ENCODE measurements around the gene DLG1. TPM values are rescaled to one million over a fixed set of nuclear protein-coding genes. Genes with fewer than 3 reads are reported as not detected.

The DLG1 gene
- total RNA-seq, 6 donors from 2014 or later = 49.3 to 102 (median 63.2) TPM

GRCh38 chr3:197168606-197169005 lies 129.8 kb downstream of the DLG1 start:
- Histone ChIP-seq H3K4me1 (no peaks in the 10 kb centered on the region), H3K4me3 (no peak overlapping the region), H3K27ac (no peak overlapping the region), H3K9me3 (no peaks in the 10 kb centered on the region), H3K27me3 (no peaks in the 10 kb centered on the region), H3K36me3 (no peaks in the 10 kb centered on the region)
- peak in 1 of 2 donors; percentile 81 for ATAC-seq (ENCODE audit: low FRiP score in 2 of 2)
- WGBS, 2 donors = 76 to 88% methylated on average over 2 of the region's 2 CpGs
- no peak for DNase-seq
- no peak for TF ChIP-seq POLR2AphosphoS5 (IDR thresholded peaks at IDR 0.05)
- no peak for TF ChIP-seq CTCF (IDR thresholded peaks at IDR 0.05)
- TF ChIP-seq EP300 (IDR thresholded peaks at IDR 0.05) = no peak
- no peak for TF ChIP-seq POLR2A (IDR thresholded peaks at IDR 0.05)

- 84 to 95% methylated on average over 4 of the region's 4 CpGs for WGBS, 2 donors
- no peaks in the 10 kb centered on the region for H3K4me1 ChIP-seq
- no peak overlapping the region for H3K27ac ChIP-seq
- no peaks in the 10 kb centered on the region for H3K36me3 ChIP-seq
- DNase-seq = no peak
- no peak overlapping the region for H3K4me3 ChIP-seq
- H3K27me3 ChIP-seq = no peaks in the 10 kb centered on the region
- no peak for TF ChIP-seq POLR2AphosphoS5 (IDR thresholded peaks at IDR 0.05)
- TF ChIP-seq CTCF (IDR thresholded peaks at IDR 0.05) = no peak
- TF ChIP-seq EP300 (IDR thresholded peaks at IDR 0.05) = no peak
- no peak for TF ChIP-seq POLR2A (IDR thresholded peaks at IDR 0.05)
- H3K9me3 ChIP-seq = no peaks in the 10 kb centered on the region
- no peak for ATAC-seq (ENCODE audit: low FRiP score in 2 of 2)
These were observed 130.3 kb downstream of the DLG1 start for GRCh38 chr3:197168063-197168462.

DNA sequence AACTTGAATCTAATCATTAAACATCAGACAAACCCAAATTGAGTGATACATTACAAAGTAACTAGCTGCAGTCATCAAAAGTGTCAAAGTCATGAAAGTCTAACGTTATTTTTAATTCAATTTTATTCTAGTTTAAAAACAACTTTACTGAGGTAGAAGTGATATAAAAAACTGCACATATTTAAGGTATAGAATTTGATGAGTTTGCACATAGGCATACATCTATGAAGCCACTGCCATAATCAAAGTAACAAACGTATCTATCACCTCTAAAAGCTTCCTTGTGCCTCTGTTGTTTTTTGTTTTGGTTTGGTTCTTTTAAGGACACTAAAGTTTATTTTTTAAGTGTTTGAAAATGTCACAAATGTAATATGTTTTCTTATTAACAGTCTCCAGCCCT lies 130.9 kb downstream of the DLG1 start:
- TF ChIP-seq POLR2A (IDR thresholded peaks at IDR 0.05) (no peak), EP300 (IDR thresholded peaks at IDR 0.05) (no peak), POLR2AphosphoS5 (IDR thresholded peaks at IDR 0.05) (no peak), CTCF (IDR thresholded peaks at IDR 0.05) (no peak)
- no peak for DNase-seq
- Histone ChIP-seq H3K27me3 (no peaks in the 10 kb centered on the region), H3K4me1 (no peaks in the 10 kb centered on the region), H3K4me3 (no peak overlapping the region), H3K27ac (no peak overlapping the region), H3K36me3 (no peaks in the 10 kb centered on the region), H3K9me3 (no peaks in the 10 kb centered on the region)
- 85 to 88% methylated on average over 2 of the region's 2 CpGs for WGBS, 2 donors
- no peak for ATAC-seq (ENCODE audit: low FRiP score in 2 of 2)

DNA sequence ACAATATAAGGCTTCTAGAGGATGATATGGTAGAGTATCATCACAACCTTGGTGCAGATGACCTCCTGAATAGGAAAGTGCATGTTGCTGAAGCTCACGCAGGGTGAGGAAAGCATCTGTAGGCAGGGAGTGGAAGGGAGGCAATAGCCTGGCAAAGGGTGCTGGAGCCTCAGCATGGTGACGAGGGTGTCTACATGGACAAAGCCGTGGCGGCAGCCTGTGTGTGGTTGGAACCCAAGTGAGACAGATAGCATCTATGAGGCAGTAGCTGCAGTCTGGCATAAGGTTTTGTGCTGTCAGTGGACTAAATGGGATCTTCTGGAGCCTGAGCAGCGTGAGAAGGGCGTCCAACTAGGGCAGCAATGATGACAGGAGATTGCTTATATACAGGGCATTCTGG lies 132.5 kb downstream of the DLG1 start:
- TF ChIP-seq POLR2AphosphoS5 (IDR thresholded peaks at IDR 0.05) (no peak), EP300 (IDR thresholded peaks at IDR 0.05) (no peak), CTCF (IDR thresholded peaks at IDR 0.05) (no peak), POLR2A (IDR thresholded peaks at IDR 0.05) (no peak)
- DNase-seq (no peak), ATAC-seq (ENCODE audit: low FRiP score in 2 of 2) (no peak)
- WGBS, 2 donors = 94 to 99% methylated on average over 6 of the region's 6 CpGs
- no peaks in the 10 kb centered on the region for H3K27me3 ChIP-seq
- no peaks in the 10 kb centered on the region for H3K36me3 ChIP-seq
- no peak overlapping the region for H3K27ac ChIP-seq
- H3K4me1 ChIP-seq = no peaks in the 10 kb centered on the region
- H3K4me3 ChIP-seq = no peak overlapping the region
- no peaks in the 10 kb centered on the region for H3K9me3 ChIP-seq

- TF ChIP-seq EP300 (IDR thresholded peaks at IDR 0.05) = no peak
- TF ChIP-seq POLR2A (IDR thresholded peaks at IDR 0.05) = no peak
- no peak for TF ChIP-seq POLR2AphosphoS5 (IDR thresholded peaks at IDR 0.05)
- TF ChIP-seq CTCF (IDR thresholded peaks at IDR 0.05) = no peak
- Histone ChIP-seq H3K36me3 (no peaks in the 10 kb centered on the region), H3K4me1 (peaks cover 0 to 9% (median 4%) of the 10 kb centered on the region in 4 donors), H3K27me3 (no peaks in the 10 kb centered on the region), H3K4me3 (no peak overlapping the region), H3K9me3 (peaks cover 5 to 15% (median 12%) of the 10 kb centered on the region in 4 donors), H3K27ac (no peak overlapping the region)
- DNase-seq (no peak), ATAC-seq (ENCODE audit: low FRiP score in 2 of 2) (no peak)
- WGBS, 2 donors = 88 to 100% methylated on average over 1 of the region's 1 CpG
These were observed 143.4 kb downstream of the DLG1 start for GRCh38 chr3:197155046-197155445.
